Kidney (tissue), 14 donors: ENCODE data around the gene PPP4R3B. TPM values are rescaled to one million over a fixed set of nuclear protein-coding genes. Genes with fewer than 3 reads are reported as not detected.

ENCODE experiments used
- DNase-seq, 5 donors: peaks; one replicate each; pipeline ENCODE4 v3.0.0-alpha.2; 2013 to 2020
- FAIRE-seq: peaks from 2 replicates; lab custom pipeline; 2012; peaks lifted over from hg19 to GRCh38; lab: Jason Lieb, UNC
- H3K27ac ChIP-seq, 2 donors: one replicate each; pipeline ENCODE4 v1.7.0; 2013; ENCODE audit warnings: low read depth in 2 of 2, low read length in 2 of 2, inconsistent platforms in 1 of 2
- H3K27me3 ChIP-seq: one replicate; pipeline ENCODE4 v1.7.1; 2013; ENCODE audit warnings: low read length, inconsistent platforms; ENCODE audit not compliant: control insufficient read depth, insufficient read depth
- H3K36me3 ChIP-seq, 3 donors: one replicate each; pipeline versions ENCODE4 v1.7.0 to v1.7.1; 2013; ENCODE audit warnings: low read length in 3 of 3, control low read depth in 1 of 3, inconsistent platforms in 1 of 3; ENCODE audit not compliant: insufficient read depth in 3 of 3, control insufficient read depth in 2 of 3
- H3K4me1 ChIP-seq, 3 donors: one replicate each; pipeline versions ENCODE4 v1.7.0 to v1.7.1; 2013; ENCODE audit warnings: low read length in 3 of 3, inconsistent platforms in 1 of 3, low read depth in 1 of 3; ENCODE audit not compliant: control insufficient read depth in 2 of 3, insufficient read depth in 2 of 3
- H3K4me3 ChIP-seq, 3 donors: one replicate each; pipeline versions ENCODE4 v1.7.0 to v1.8.1; 2013; ENCODE audit warnings: low read length in 3 of 3, control low read depth in 1 of 3, inconsistent platforms in 1 of 3
- H3K9ac ChIP-seq, 3 donors: one replicate each; pipeline versions ENCODE4 v1.7.0 to v1.7.1; 2013; ENCODE audit warnings: low read length in 3 of 3, control low read depth in 1 of 3, inconsistent platforms in 1 of 3
- H3K9me3 ChIP-seq, 3 donors: one replicate each; pipeline versions ENCODE4 v1.7.0 to v1.7.1; 2013; ENCODE audit warnings: low read length in 3 of 3, control low read depth in 1 of 3, inconsistent platforms in 1 of 3; ENCODE audit not compliant: control insufficient read depth in 2 of 3, insufficient read depth in 1 of 3
- intact Hi-C: fragments of 100-400 bp; cut with DNase I; formaldehyde crosslinking; loops from one replicate; pipeline ENCODE4 v1.11.1; 2022
- polyA plus RNA-seq: library from polyadenylated mRNA; stranded (reverse); fragments of 350-450 nt; fragmentation: Illumina TruSeq; extraction: RNeasy Lipid Tissue Mini Kit (QIAGEN cat#74804); gene quantifications from one replicate; pipeline ENCODE4 v1.2.3, GENCODE V29; 2014; ENCODE audit warnings: low read depth, low replicate concordance; ENCODE audit not compliant: insufficient read depth
- total RNA-seq: library from RNA; stranded (reverse); fragmentation: NEBNext Ultra II Directional; extraction: Animal tissue kit (Norgen Biotek cat#: 25700); gene quantifications from one replicate; pipeline ENCODE4 v1.2.1, GENCODE V29; 2021
- TF ChIP-seq, protein P1 (sequence below): IDR thresholded peaks from 3 replicates; pipeline ENCODE4 v1.5.1; 2012; ENCODE audit warnings: mild to moderate bottlenecking, moderate library complexity, borderline replicate concordance; ENCODE audit not compliant: insufficient read depth; ENCODE audit errors: extremely low read depth
- donor health status: control.
- donor health status: control.
- donor health status: control.
- donor health status: control.
- donor health status: control.
- donor health status: DM: yes; HTN: yes; CAD: no.
- donor health status: Normal renal cell carcinoma (clear cell type).

PPP4R3B gene
- total and polyA plus RNA-seq, 2 donors from 2014 or later = 24.0 to 66.0 TPM

GRCh38 chr2:55524884-55525437 lies 92.5 kb downstream of the PPP4R3B start:
- Histone ChIP-seq H3K4me3 (no peak overlapping the region), H3K9me3 (no peaks in the 10 kb centered on the region), H3K36me3 (peaks cover 0 to 18% (median 2%) of the 10 kb centered on the region in 3 donors), H3K27me3 (no peaks in the 10 kb centered on the region), H3K9ac (no peak overlapping the region), H3K27ac (no peak overlapping the region), H3K4me1 (peaks cover 0 to 3% (median 0%) of the 10 kb centered on the region in 3 donors)
- no peak for DNase-seq
- intact Hi-C loops = no loop called here
- FAIRE-seq = no peak
- TF ChIP-seq, protein P1, sequence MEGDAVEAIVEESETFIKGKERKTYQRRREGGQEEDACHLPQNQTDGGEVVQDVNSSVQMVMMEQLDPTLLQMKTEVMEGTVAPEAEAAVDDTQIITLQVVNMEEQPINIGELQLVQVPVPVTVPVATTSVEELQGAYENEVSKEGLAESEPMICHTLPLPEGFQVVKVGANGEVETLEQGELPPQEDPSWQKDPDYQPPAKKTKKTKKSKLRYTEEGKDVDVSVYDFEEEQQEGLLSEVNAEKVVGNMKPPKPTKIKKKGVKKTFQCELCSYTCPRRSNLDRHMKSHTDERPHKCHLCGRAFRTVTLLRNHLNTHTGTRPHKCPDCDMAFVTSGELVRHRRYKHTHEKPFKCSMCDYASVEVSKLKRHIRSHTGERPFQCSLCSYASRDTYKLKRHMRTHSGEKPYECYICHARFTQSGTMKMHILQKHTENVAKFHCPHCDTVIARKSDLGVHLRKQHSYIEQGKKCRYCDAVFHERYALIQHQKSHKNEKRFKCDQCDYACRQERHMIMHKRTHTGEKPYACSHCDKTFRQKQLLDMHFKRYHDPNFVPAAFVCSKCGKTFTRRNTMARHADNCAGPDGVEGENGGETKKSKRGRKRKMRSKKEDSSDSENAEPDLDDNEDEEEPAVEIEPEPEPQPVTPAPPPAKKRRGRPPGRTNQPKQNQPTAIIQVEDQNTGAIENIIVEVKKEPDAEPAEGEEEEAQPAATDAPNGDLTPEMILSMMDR = no peak

GRCh38 chr2:55519938-55520885 lies 97.2 kb downstream of the PPP4R3B start:
- H3K9me3 ChIP-seq = no peaks in the 10 kb centered on the region
- peak overlapping the region; percentile 72 to 95 (median 94) for H3K4me3 ChIP-seq
- peaks cover 0 to 8% (median 1%) of the 10 kb centered on the region in 3 donors for H3K36me3 ChIP-seq
- FAIRE-seq (no peak), DNase-seq (peak in 4 of 5 donors; percentile 54 to 79 (median 68))
- H3K27ac ChIP-seq = peak overlapping the region; percentile 62 to 71
- H3K4me1 ChIP-seq = peaks cover 0 to 3% (median 0%) of the 10 kb centered on the region in 3 donors
- peak overlapping the region; percentile 27 to 92 (median 54) for H3K9ac ChIP-seq
- TF ChIP-seq, protein P1 = no peak
- intact Hi-C loops = no loop called here
- no peaks in the 10 kb centered on the region for H3K27me3 ChIP-seq

- Histone ChIP-seq H3K9ac (peak overlapping the region; percentile 54 to 84 (median 75)), H3K4me1 (peaks cover 0 to 3% (median 0%) of the 10 kb centered on the region in 3 donors), H3K4me3 (peak overlapping the region; percentile 72 to 95 (median 94)), H3K27ac (peak overlapping the region; percentile 78 to 83), H3K36me3 (peaks cover 0 to under 1% (median 0%) of the 10 kb centered on the region in 3 donors), H3K9me3 (no peaks in the 10 kb centered on the region), H3K27me3 (no peaks in the 10 kb centered on the region)
- DNase-seq (peak in 2 of 5 donors; percentile 37 to 49), FAIRE-seq (no peak)
- intact Hi-C loops = no loop called here
- TF ChIP-seq, protein P1 = no peak
Measured at GRCh38 chr2:55518841-55519165, 98.6 kb downstream of the PPP4R3B start.
